Mucosa of descending colon (tissue), 3 donors: ENCODE data around the gene USP20. TPM values are rescaled to one million over a fixed set of nuclear protein-coding genes. Genes with fewer than 3 reads are reported as not detected.
A peak's percentile ranks its signal among the peaks of the same experiment; 100 is the strongest.

Experiments used
- ATAC-seq: fragments of 200-7000 bp; cut with Tn5 transposase; one replicate; pipeline ENCODE4 v1.9.1; 2020; ENCODE audit warnings: mild to moderate bottlenecking, moderate library complexity
- DNase-seq, 3 donors: peaks; one replicate each; pipeline ENCODE4 v3.0.0-alpha.2; 2020
- H3K36me3 ChIP-seq: fragments of 200-600 bp; one replicate; pipeline ENCODE4 v1.8.0; 2021; ENCODE audit warnings: low read depth, mild to moderate bottlenecking
- H3K4me1 ChIP-seq: fragments of 200-600 bp; one replicate; pipeline ENCODE4 v1.8.0; 2021; ENCODE audit warnings: low read depth, mild to moderate bottlenecking
- H3K4me3 ChIP-seq: fragments of 200-600 bp; one replicate; pipeline ENCODE4 v1.8.0; 2021; ENCODE audit warnings: mild to moderate bottlenecking
- H3K9me3 ChIP-seq: fragments of 200-600 bp; one replicate; pipeline ENCODE4 v1.8.0; 2021; ENCODE audit warnings: mild to moderate bottlenecking
- CTCF ChIP-seq: fragments of 200-600 bp; IDR thresholded peaks from one replicate; pipeline ENCODE4 v1.8.0; 2022; ENCODE audit warnings: antibody characterized with exemption, mild to moderate bottlenecking
- intact Hi-C, 2 donors: fragments of 100-400 bp; cut with DNase I in 1 of 2; cut with micrococcal nuclease in 1 of 2; formaldehyde crosslinking; loops; one replicate each; pipeline versions ENCODE4 v1.11.0 to v1.11.1; 2022; cut with DNase I, micrococcal nuclease
- total RNA-seq, 3 donors: library from RNA; stranded (reverse); fragmentation: NEBNext Ultra II Directional in 2 of 3; extraction: Animal tissue kit (Norgen Biotek cat#: 25700) in 2 of 3; gene quantifications; one replicate each; pipeline versions ENCODE4 v1.2.1 to v1.2.4, GENCODE V29; 2021 to 2023
- donor health status: DM: no; HTN: no; CAD: no; lungs with moderate emphysema.
- donor health status: DM: no; HTN: no; CAD: no.
- donor health status: DM: no; HTN: yes; CAD: no.

USP20 gene
- total RNA-seq, 3 donors from 2014 or later: 20.2 to 32.3 (median 22.9) TPM

GRCh38 chr9:129810116-129810515 is 25.1 kb upstream of the USP20 start:
- intact Hi-C loops: no loop called here
- TF ChIP-seq CTCF: no peak
- Histone ChIP-seq H3K9me3 (no peaks in the 10 kb centered on the region), H3K4me1 (peaks cover 45% of the 10 kb centered on the region), H3K4me3 (no peak overlapping the region), H3K36me3 (no peaks in the 10 kb centered on the region)
- DNase-seq: no peak
- ATAC-seq: no peak

- H3K4me1 ChIP-seq: peaks cover 39% of the 10 kb centered on the region
- no peak for TF ChIP-seq CTCF
- no peaks in the 10 kb centered on the region for H3K9me3 ChIP-seq
- no peak overlapping the region for H3K4me3 ChIP-seq
- H3K36me3 ChIP-seq: no peaks in the 10 kb centered on the region
- no peak for DNase-seq
- ATAC-seq: peak; percentile 40
- intact Hi-C loops: no loop called here
These were observed 24.5 kb upstream of the USP20 start for GRCh38 chr9:129810788-129811187.

GRCh38 chr9:129811967-129812363 is 23.3 kb upstream of the USP20 start:
- ATAC-seq: peak; percentile 14
- no peaks in the 10 kb centered on the region for H3K36me3 ChIP-seq

GRCh38 chr9:129812385-129812784 is 22.9 kb upstream of the USP20 start:
- TF ChIP-seq CTCF: no peak
- DNase-seq (peak; percentile 62 to 73 (median 69)), ATAC-seq (peak; percentile 57)
- Histone ChIP-seq H3K4me1 (peaks cover 33% of the 10 kb centered on the region), H3K9me3 (no peaks in the 10 kb centered on the region), H3K4me3 (no peak overlapping the region), H3K36me3 (no peaks in the 10 kb centered on the region)
- intact Hi-C loops: no loop called here

More at GRCh38 chr9:129811967-129812363, 23.3 kb upstream of the USP20 start:
- no peak for DNase-seq
- Histone ChIP-seq H3K4me3 (no peak overlapping the region), H3K9me3 (no peaks in the 10 kb centered on the region), H3K4me1 (peaks cover 33% of the 10 kb centered on the region)
- intact Hi-C loops: no loop called here
- TF ChIP-seq CTCF: no peak

- DNase-seq (no peak), ATAC-seq (no peak)
- Histone ChIP-seq H3K36me3 (no peaks in the 10 kb centered on the region), H3K4me1 (peaks cover 33% of the 10 kb centered on the region), H3K9me3 (no peaks in the 10 kb centered on the region), H3K4me3 (no peak overlapping the region)
- intact Hi-C loops: no loop called here
- no peak for TF ChIP-seq CTCF
These were observed 21.6 kb upstream of the USP20 start for GRCh38 chr9:129813661-129814060.
